GM23338 (cell line): Measurements from ENCODE around the gene SPINK4. TPM values are rescaled to one million over a fixed set of nuclear protein-coding genes. Genes with fewer than 3 reads are reported as not detected.

Experiments
- ATAC-seq: fragments of 200-7000 bp; cut with Tn5 transposase; 3 replicates; pipeline ENCODE4 v1.9.1; 2020
- DNase-seq: peaks from one replicate; pipeline ENCODE4 v3.0.0-alpha.2; 2015; ENCODE audit warnings: low spot score
- H2AFZ ChIP-seq: fragments of 200-600 bp; sonication (generic); 2 replicates; pipeline ENCODE4 v1.8.0; 2016; ENCODE audit warnings: antibody characterized with exemption, mild to moderate bottlenecking, moderate library complexity
- H3F3A ChIP-seq: fragments of 200-600 bp; sonication (generic); replicated peaks from 2 replicates; pipeline ENCODE4 v1.8.0; 2017; ENCODE audit warnings: antibody characterized with exemption, mixed run types, low read depth
- H3K27ac ChIP-seq: fragments of 200-600 bp; sonication (generic); 2 replicates; pipeline ENCODE4 v1.6.1; 2016; ENCODE audit warnings: low read depth
- H3K27me3 ChIP-seq: fragments of 200-600 bp; sonication (generic); 2 replicates; pipeline ENCODE4 v1.8.0; 2016; ENCODE audit warnings: mild to moderate bottlenecking, mixed run types, moderate library complexity; ENCODE audit not compliant: insufficient read depth
- H3K36me3 ChIP-seq: fragments of 200-600 bp; sonication (generic); 2 replicates; pipeline ENCODE4 v1.8.0; 2016; ENCODE audit warnings: mild to moderate bottlenecking; ENCODE audit not compliant: insufficient read depth
- H3K4me1 ChIP-seq: fragments of 200-600 bp; sonication (generic); 2 replicates; pipeline ENCODE4 v1.8.0; 2016; ENCODE audit warnings: mild to moderate bottlenecking, moderate library complexity; ENCODE audit not compliant: insufficient read depth
- H3K4me2 ChIP-seq: fragments of 200-600 bp; sonication (generic); 2 replicates; pipeline ENCODE4 v1.7.1; 2017; ENCODE audit warnings: mixed run types
- H3K4me3 ChIP-seq: fragments of 200-600 bp; sonication (generic); 2 replicates; pipeline ENCODE4 v1.6.1; 2016; ENCODE audit warnings: mixed run types
- H3K79me2 ChIP-seq: fragments of 200-600 bp; sonication (generic); replicated peaks from 2 replicates; pipeline ENCODE4 v1.8.0; 2017; ENCODE audit warnings: mild to moderate bottlenecking; ENCODE audit not compliant: insufficient read depth
- H3K9me2 ChIP-seq: fragments of 200-600 bp; sonication (generic); 2 replicates; pipeline ENCODE4 v1.8.0; 2017; ENCODE audit not compliant: insufficient read depth
- H4K20me1 ChIP-seq: fragments of 200-600 bp; sonication (generic); replicated peaks from 2 replicates; pipeline ENCODE4 v1.8.0; 2017; ENCODE audit warnings: mild to moderate bottlenecking; ENCODE audit not compliant: insufficient read depth
- H3K27ac Mint-ChIP-seq: 2 replicates; pipeline ENCODE4 v1.8.0; 2020; ENCODE audit warnings: inconsistent platforms, mild to moderate bottlenecking, moderate library complexity, mixed read lengths
- H3K27me3 Mint-ChIP-seq: 3 replicates; pipeline ENCODE4 v1.8.0; 2022; ENCODE audit warnings: low read depth, mild to moderate bottlenecking, moderate library complexity, mixed read lengths, inconsistent platforms; ENCODE audit not compliant: insufficient read depth, poor library complexity
- H3K36me3 Mint-ChIP-seq: 3 replicates; pipeline ENCODE4 v1.8.0; 2021; ENCODE audit warnings: low read depth, mild to moderate bottlenecking, inconsistent platforms, moderate library complexity, mixed read lengths
- H3K4me1 Mint-ChIP-seq: 3 replicates; pipeline ENCODE4 v1.8.0; 2020; ENCODE audit warnings: mild to moderate bottlenecking, inconsistent platforms, mixed read lengths
- H3K4me3 Mint-ChIP-seq: 3 replicates; pipeline ENCODE4 v1.8.0; 2021; ENCODE audit warnings: moderate library complexity, mild to moderate bottlenecking, inconsistent platforms, mixed read lengths
- H3K9me3 Mint-ChIP-seq: 3 replicates; pipeline ENCODE4 v1.8.0; 2020; ENCODE audit warnings: moderate library complexity, mild to moderate bottlenecking, inconsistent platforms, mixed read lengths
- CREB1 ChIP-seq: fragments of 250-450 bp; sonication (Bioruptor Pico); IDR thresholded peaks from 2 replicates; pipeline ENCODE4 v1.5.0; 2020; ENCODE audit warnings: low read depth, mild to moderate bottlenecking, moderate library complexity
- ETS1 ChIP-seq: IDR thresholded peaks from 2 replicates; pipeline ENCODE4 v1.6.1; 2016; ENCODE audit warnings: antibody characterized with exemption
- EZH2 ChIP-seq: fragments of 200-600 bp; sonication (generic); IDR thresholded peaks from one replicate; pipeline ENCODE4 v1.8.0; 2017; ENCODE audit warnings: antibody characterized with exemption, mild to moderate bottlenecking, low read depth; ENCODE audit not compliant: unreplicated experiment
- EZH2phosphoT487 ChIP-seq: fragments of 200-600 bp; sonication (generic); IDR thresholded peaks from one replicate; pipeline ENCODE4 v1.8.1; 2018; ENCODE audit warnings: antibody characterized with exemption; ENCODE audit not compliant: unreplicated experiment
- JUNB ChIP-seq: IDR thresholded peaks from one replicate; pipeline ENCODE4 v1.6.1; 2016; ENCODE audit warnings: antibody characterized with exemption; ENCODE audit not compliant: unreplicated experiment
- NANOG ChIP-seq: IDR thresholded peaks from 2 replicates; pipeline ENCODE4 v1.6.1; 2016; ENCODE audit warnings: antibody characterized with exemption, borderline replicate concordance
- POLR2AphosphoS5 ChIP-seq: IDR thresholded peaks from 2 replicates; pipeline ENCODE4 v1.6.1; 2016; ENCODE audit warnings: antibody characterized with exemption, low read depth
- REST ChIP-seq: IDR thresholded peaks from one replicate; pipeline ENCODE4 v1.6.1; 2018; ENCODE audit warnings: antibody characterized with exemption; ENCODE audit not compliant: unreplicated experiment
- STAT1 ChIP-seq: IDR thresholded peaks from one replicate; pipeline ENCODE4 v1.6.1; 2016; ENCODE audit warnings: antibody characterized with exemption; ENCODE audit not compliant: unreplicated experiment
- ZNF114 ChIP-seq: fragments of 250-450 bp; sonication (Bioruptor Pico); IDR thresholded peaks from 2 replicates; pipeline ENCODE4 v1.5.0; 2020; ENCODE audit warnings: mild to moderate bottlenecking, moderate library complexity
- ZNF331 ChIP-seq: fragments of 250-450 bp; sonication (Bioruptor Pico); IDR thresholded peaks from 2 replicates; pipeline ENCODE4 v1.5.0; 2020; ENCODE audit warnings: low read depth, mild to moderate bottlenecking, moderate library complexity
- polyA plus RNA-seq: library from polyadenylated mRNA; unstranded; fragments of >200 nt; fragmentation: Nextera tagmentation; extraction: Ambion mirVana; gene quantifications from 2 replicates; pipeline ENCODE4 v1.2.1, GENCODE V29; 2016
- total RNA-seq: library from RNA; depleted of rRNA; stranded (reverse); fragments of >200 nt; shearing (Covaris generic); gene quantifications from 2 replicates; pipeline ENCODE4 v1.2.3, GENCODE V29; 2014
- TF ChIP-seq, protein P1 (sequence below), 2 experiments: fragments of 200-600 bp in 1 of 2; sonication (generic) in 1 of 2; conservative IDR thresholded peaks; 2 replicates each; pipeline versions ENCODE4 v1.5.1 to v1.6.1; 2016 to 2017; ENCODE audit warnings: antibody characterized with exemption in 2 of 2, low read depth in 2 of 2, mild to moderate bottlenecking in 2 of 2, moderate library complexity in 1 of 2
- TF ChIP-seq, protein P2 (sequence below): fragments of 250-450 bp; sonication (Bioruptor Pico); IDR thresholded peaks from 2 replicates; pipeline ENCODE4 v1.5.0; 2020; ENCODE audit warnings: mild to moderate bottlenecking, moderate library complexity

The SPINK4 gene
- total and polyA plus RNA-seq, 2 experiments from 2014 or later, result not detected

- Histone ChIP-seq H2AFZ (peak overlapping the region; percentile 79; the same call in 1 of the 2 replicates), H3K27me3 (no peaks in the 10 kb centered on the region), H3K36me3 (no peaks in the 10 kb centered on the region), H3K4me2 (no peak overlapping the region), H3K9me2 (no peaks in the 10 kb centered on the region), H3K79me2 (no peaks in the 10 kb centered on the region), H3F3A (no peaks in the 10 kb centered on the region), H3K4me3 (no peak overlapping the region), H3K4me1 (no peaks in the 10 kb centered on the region; the same call in 1 of the 2 replicates), H3K27ac (no peak overlapping the region), H4K20me1 (no peaks in the 10 kb centered on the region)
- Mint-ChIP-seq H3K4me1 (0 out of 3 replicates have a peak, but pooled peaks cover 2% of the 10 kb centered on the region), H3K36me3 (no peaks in the 10 kb centered on the region), H3K4me3 (no peak overlapping the region), H3K27me3 (peaks cover 2% of the 10 kb centered on the region), H3K27ac (no peak overlapping the region), H3K9me3 (no peaks in the 10 kb centered on the region)
- DNase-seq, result no peak
- ATAC-seq, result no peak
- no peak for TF ChIP-seq NANOG
- no peak for TF ChIP-seq JUNB
- no peak for TF ChIP-seq POLR2AphosphoS5
- no peak for TF ChIP-seq STAT1
- TF ChIP-seq, protein P1, sequence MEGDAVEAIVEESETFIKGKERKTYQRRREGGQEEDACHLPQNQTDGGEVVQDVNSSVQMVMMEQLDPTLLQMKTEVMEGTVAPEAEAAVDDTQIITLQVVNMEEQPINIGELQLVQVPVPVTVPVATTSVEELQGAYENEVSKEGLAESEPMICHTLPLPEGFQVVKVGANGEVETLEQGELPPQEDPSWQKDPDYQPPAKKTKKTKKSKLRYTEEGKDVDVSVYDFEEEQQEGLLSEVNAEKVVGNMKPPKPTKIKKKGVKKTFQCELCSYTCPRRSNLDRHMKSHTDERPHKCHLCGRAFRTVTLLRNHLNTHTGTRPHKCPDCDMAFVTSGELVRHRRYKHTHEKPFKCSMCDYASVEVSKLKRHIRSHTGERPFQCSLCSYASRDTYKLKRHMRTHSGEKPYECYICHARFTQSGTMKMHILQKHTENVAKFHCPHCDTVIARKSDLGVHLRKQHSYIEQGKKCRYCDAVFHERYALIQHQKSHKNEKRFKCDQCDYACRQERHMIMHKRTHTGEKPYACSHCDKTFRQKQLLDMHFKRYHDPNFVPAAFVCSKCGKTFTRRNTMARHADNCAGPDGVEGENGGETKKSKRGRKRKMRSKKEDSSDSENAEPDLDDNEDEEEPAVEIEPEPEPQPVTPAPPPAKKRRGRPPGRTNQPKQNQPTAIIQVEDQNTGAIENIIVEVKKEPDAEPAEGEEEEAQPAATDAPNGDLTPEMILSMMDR (conservative IDR thresholded peaks at IDR 0.05; ENCODE audit: low read depth in 2 of 2), result no peak
- TF ChIP-seq ZNF114 (CRISPR knock-in tag), result no peak
- TF ChIP-seq EZH2phosphoT487, result no peak
- TF ChIP-seq, protein P2, sequence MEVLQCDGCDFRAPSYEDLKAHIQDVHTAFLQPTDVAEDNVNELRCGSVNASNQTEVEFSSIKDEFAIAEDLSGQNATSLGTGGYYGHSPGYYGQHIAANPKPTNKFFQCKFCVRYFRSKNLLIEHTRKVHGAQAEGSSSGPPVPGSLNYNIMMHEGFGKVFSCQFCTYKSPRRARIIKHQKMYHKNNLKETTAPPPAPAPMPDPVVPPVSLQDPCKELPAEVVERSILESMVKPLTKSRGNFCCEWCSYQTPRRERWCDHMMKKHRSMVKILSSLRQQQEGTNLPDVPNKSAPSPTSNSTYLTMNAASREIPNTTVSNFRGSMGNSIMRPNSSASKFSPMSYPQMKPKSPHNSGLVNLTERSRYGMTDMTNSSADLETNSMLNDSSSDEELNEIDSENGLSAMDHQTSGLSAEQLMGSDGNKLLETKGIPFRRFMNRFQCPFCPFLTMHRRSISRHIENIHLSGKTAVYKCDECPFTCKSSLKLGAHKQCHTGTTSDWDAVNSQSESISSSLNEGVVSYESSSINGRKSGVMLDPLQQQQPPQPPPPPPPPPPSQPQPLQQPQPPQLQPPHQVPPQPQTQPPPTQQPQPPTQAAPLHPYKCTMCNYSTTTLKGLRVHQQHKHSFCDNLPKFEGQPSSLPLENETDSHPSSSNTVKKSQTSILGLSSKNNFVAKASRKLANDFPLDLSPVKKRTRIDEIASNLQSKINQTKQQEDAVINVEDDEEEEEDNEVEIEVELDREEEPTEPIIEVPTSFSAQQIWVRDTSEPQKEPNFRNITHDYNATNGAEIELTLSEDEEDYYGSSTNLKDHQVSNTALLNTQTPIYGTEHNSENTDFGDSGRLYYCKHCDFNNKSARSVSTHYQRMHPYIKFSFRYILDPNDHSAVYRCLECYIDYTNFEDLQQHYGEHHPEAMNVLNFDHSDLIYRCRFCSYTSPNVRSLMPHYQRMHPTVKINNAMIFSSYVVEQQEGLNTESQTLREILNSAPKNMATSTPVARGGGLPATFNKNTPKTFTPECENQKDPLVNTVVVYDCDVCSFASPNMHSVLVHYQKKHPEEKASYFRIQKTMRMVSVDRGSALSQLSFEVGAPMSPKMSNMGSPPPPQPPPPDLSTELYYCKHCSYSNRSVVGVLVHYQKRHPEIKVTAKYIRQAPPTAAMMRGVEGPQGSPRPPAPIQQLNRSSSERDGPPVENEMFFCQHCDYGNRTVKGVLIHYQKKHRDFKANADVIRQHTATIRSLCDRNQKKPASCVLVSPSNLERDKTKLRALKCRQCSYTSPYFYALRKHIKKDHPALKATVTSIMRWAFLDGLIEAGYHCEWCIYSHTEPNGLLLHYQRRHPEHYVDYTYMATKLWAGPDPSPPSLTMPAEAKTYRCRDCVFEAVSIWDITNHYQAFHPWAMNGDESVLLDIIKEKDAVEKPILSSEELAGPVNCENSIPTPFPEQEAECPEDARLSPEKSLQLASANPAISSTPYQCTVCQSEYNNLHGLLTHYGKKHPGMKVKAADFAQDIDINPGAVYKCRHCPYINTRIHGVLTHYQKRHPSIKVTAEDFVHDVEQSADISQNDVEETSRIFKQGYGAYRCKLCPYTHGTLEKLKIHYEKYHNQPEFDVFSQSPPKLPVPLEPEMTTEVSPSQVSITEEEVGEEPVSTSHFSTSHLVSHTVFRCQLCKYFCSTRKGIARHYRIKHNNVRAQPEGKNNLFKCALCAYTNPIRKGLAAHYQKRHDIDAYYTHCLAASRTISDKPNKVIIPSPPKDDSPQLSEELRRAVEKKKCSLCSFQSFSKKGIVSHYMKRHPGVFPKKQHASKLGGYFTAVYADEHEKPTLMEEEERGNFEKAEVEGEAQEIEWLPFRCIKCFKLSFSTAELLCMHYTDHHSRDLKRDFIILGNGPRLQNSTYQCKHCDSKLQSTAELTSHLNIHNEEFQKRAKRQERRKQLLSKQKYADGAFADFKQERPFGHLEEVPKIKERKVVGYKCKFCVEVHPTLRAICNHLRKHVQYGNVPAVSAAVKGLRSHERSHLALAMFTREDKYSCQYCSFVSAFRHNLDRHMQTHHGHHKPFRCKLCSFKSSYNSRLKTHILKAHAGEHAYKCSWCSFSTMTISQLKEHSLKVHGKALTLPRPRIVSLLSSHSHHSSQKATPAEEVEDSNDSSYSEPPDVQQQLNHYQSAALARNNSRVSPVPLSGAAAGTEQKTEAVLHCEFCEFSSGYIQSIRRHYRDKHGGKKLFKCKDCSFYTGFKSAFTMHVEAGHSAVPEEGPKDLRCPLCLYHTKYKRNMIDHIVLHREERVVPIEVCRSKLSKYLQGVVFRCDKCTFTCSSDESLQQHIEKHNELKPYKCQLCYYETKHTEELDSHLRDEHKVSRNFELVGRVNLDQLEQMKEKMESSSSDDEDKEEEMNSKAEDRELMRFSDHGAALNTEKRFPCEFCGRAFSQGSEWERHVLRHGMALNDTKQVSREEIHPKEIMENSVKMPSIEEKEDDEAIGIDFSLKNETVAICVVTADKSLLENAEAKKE (CRISPR knock-in tag), result no peak
- TF ChIP-seq EZH2, result no peak
- no peak for TF ChIP-seq ZNF331 (CRISPR knock-in tag)
- TF ChIP-seq ETS1, result no peak
- no peak for TF ChIP-seq REST
- TF ChIP-seq CREB1 (CRISPR knock-in tag), result no peak
These were observed 43.2 kb upstream of the SPINK4 start for GRCh38 chr9:33196736-33197135.
